Tibial nerve (tissue), 4 donors: Measurements from ENCODE around the gene PEX11G. TPM values are rescaled to one million over a fixed set of nuclear protein-coding genes. Genes with fewer than 3 reads are reported as not detected.

Experiments used
- DNase-seq, 2 donors: peaks; one replicate each; pipeline ENCODE4 v3.0.0-alpha.2; 2019; ENCODE audit warnings: low spot score in 2 of 2
- H3K27ac ChIP-seq, 4 donors: fragments of 200-600 bp; sonication (generic) in 3 of 4; one replicate each; pipeline ENCODE4 v1.5.1; 2017 to 2019; ENCODE audit warnings: mild to moderate bottlenecking in 1 of 4
- H3K27me3 ChIP-seq, 2 donors: fragments of 200-600 bp; sonication (generic) in 1 of 2; one replicate each; pipeline versions ENCODE4 v1.5.1 to v1.6.0; 2017 to 2019
- H3K36me3 ChIP-seq, 3 donors: fragments of 200-600 bp; sonication (generic); one replicate each; pipeline ENCODE4 v1.5.1; 2018 to 2019
- H3K4me1 ChIP-seq, 4 donors: fragments of 200-600 bp; sonication (generic) in 3 of 4; one replicate each; pipeline ENCODE4 v1.5.1; 2017 to 2019
- H3K4me3 ChIP-seq, 4 donors: fragments of 200-600 bp; sonication (generic) in 3 of 4; one replicate each; pipeline ENCODE4 v1.5.1; 2017 to 2019; ENCODE audit warnings: mild to moderate bottlenecking in 1 of 4, moderate library complexity in 1 of 4
- H3K9me3 ChIP-seq, 4 donors: fragments of 200-600 bp; sonication (generic) in 3 of 4; one replicate each; pipeline ENCODE4 v1.5.1; 2017 to 2019
- EP300 ChIP-seq, 2 donors: sonication (generic); formaldehyde crosslinking; IDR thresholded peaks; one replicate each; pipeline ENCODE4 v1.6.1; 2017; ENCODE audit warnings: antibody characterized with exemption in 2 of 2, mild to moderate bottlenecking in 1 of 2
- POLR2A ChIP-seq, 2 donors: fragments of 450-650 bp; IDR thresholded peaks; one replicate each; pipeline ENCODE4 v1.6.1; 2017; ENCODE audit warnings: antibody characterized with exemption in 2 of 2, mild to moderate bottlenecking in 2 of 2, moderate library complexity in 2 of 2
- WGBS, 2 donors: methylation state at CpG; one replicate each; pipeline ENCODE4 v1.1.5; 2018; 5-methylcytosine and 5-hydroxymethylcytosine counted together
- total RNA-seq, 4 donors: library from RNA; depleted of rRNA; stranded (reverse); fragments of >200 nt; gene quantifications; one replicate each; pipeline ENCODE4 v1.1.0, GENCODE V29; 2016
- TF ChIP-seq, protein P1 (sequence below), 5 experiments: fragments of 200-600 bp in 3 of 5; fragments of 450-650 bp in 2 of 5; sonication (generic) in 3 of 5; IDR thresholded peaks; one replicate each; pipeline ENCODE4 v1.5.1; 2016 to 2019; ENCODE audit warnings: antibody characterized with exemption in 5 of 5, mild to moderate bottlenecking in 3 of 5, moderate library complexity in 2 of 5

Gene PEX11G
- total RNA-seq, 4 donors from 2014 or later = 4.4 to 9.2 (median 7.8) TPM

DNA sequence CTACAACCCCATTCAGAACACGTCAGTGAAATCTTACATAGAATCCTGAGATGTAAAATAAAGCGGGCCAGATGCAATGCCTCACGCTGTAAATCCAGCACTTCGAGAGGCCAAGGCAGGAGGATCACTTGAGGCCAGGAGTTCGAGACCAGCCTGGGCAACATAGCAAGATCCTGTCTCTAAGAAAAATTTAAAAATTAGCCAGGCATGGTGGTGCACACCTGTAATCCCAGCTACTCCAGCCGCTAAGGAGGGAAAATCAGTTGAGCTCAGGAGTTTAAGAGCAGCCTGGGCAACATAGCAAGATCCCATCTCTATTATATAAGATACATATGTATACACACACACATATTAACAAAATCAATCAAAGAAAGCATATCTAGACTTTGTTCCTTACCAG lies 41.2 kb downstream of the PEX11G start:
- H3K36me3 ChIP-seq = peaks cover 0 to 97% (median 53%) of the 10 kb centered on the region in 3 donors

DNA sequence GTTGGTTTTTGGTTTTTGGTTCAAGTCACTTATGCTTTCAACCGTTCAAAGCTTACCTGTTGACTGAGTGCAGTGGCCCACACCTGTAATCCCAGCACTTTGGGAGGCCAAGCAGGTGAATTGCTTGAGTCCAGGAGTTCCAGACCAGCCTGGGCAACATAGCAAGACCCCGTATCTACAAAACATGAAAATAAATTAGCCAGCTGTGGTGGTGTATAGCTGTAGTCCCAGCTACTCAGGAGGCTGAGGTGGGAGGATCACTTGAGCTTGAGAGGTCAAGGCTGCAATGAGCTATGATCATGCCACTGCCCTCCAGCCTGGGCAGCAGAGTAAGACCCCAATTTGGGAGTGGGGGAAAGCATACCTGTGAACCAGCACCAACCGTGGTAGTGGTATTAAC lies 43.7 kb downstream of the PEX11G start:
- Histone ChIP-seq H3K4me3 (no peak overlapping the region), H3K36me3 (peaks cover 0 to 99% (median 44%) of the 10 kb centered on the region in 3 donors), H3K9me3 (peaks cover 0 to 6% (median 0%) of the 10 kb centered on the region in 4 donors), H3K27me3 (no peaks in the 10 kb centered on the region), H3K27ac (no peak overlapping the region), H3K4me1 (no peaks in the 10 kb centered on the region)
- WGBS, 2 donors = 91 to 93% methylated on average over 3 of the region's 3 CpGs
- no peak for TF ChIP-seq EP300 (IDR thresholded peaks at IDR 0.05)
- TF ChIP-seq, protein P1, sequence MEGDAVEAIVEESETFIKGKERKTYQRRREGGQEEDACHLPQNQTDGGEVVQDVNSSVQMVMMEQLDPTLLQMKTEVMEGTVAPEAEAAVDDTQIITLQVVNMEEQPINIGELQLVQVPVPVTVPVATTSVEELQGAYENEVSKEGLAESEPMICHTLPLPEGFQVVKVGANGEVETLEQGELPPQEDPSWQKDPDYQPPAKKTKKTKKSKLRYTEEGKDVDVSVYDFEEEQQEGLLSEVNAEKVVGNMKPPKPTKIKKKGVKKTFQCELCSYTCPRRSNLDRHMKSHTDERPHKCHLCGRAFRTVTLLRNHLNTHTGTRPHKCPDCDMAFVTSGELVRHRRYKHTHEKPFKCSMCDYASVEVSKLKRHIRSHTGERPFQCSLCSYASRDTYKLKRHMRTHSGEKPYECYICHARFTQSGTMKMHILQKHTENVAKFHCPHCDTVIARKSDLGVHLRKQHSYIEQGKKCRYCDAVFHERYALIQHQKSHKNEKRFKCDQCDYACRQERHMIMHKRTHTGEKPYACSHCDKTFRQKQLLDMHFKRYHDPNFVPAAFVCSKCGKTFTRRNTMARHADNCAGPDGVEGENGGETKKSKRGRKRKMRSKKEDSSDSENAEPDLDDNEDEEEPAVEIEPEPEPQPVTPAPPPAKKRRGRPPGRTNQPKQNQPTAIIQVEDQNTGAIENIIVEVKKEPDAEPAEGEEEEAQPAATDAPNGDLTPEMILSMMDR (IDR thresholded peaks at IDR 0.05) = no peak
- no peak for TF ChIP-seq POLR2A (IDR thresholded peaks at IDR 0.05)
- DNase-seq = no peak

More for the DNA sequence above, 41.2 kb downstream of the PEX11G start:
- H3K4me3 ChIP-seq = no peak overlapping the region
- 94 to 97% methylated on average over 6 of the region's 6 CpGs for WGBS, 2 donors
- no peak for TF ChIP-seq EP300 (IDR thresholded peaks at IDR 0.05)
- no peak for TF ChIP-seq POLR2A (IDR thresholded peaks at IDR 0.05)
- no peak overlapping the region for H3K27ac ChIP-seq
- no peaks in the 10 kb centered on the region for H3K27me3 ChIP-seq
- peaks cover 0 to 13% (median 0%) of the 10 kb centered on the region in 4 donors for H3K9me3 ChIP-seq
- H3K4me1 ChIP-seq = no peaks in the 10 kb centered on the region
- no peak for DNase-seq

DNA sequence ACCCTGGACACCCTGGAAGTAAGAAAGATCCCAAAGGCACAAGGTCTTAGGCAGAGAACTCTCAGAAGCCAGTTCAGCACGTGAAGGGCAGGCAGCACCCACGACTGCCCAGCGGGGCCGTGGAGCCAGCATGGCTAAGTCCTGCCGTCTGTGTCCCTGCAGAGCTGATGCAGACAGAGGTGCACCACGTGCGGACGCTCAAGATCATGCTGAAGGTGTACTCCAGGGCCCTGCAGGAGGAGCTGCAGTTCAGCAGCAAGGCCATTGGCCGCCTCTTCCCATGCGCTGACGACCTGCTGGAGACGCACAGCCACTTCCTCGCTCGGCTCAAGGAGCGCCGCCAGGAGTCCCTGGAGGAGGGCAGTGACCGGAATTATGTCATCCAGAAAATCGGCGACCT lies 44.8 kb downstream of the PEX11G start:
- no peak overlapping the region for H3K4me3 ChIP-seq
- WGBS, 2 donors = 91 to 95% methylated on average over 18 to 19 of the region's 19 CpGs
- H3K27me3 ChIP-seq = no peaks in the 10 kb centered on the region
- no peak overlapping the region for H3K27ac ChIP-seq
- DNase-seq = no peak
- H3K4me1 ChIP-seq = no peaks in the 10 kb centered on the region
- peaks cover 0 to 94% (median 38%) of the 10 kb centered on the region in 3 donors for H3K36me3 ChIP-seq
- TF ChIP-seq POLR2A (IDR thresholded peaks at IDR 0.05) = no peak
- no peak for TF ChIP-seq EP300 (IDR thresholded peaks at IDR 0.05)
- TF ChIP-seq, protein P1 (IDR thresholded peaks at IDR 0.05) = no peak
- H3K9me3 ChIP-seq = no peaks in the 10 kb centered on the region

DNA sequence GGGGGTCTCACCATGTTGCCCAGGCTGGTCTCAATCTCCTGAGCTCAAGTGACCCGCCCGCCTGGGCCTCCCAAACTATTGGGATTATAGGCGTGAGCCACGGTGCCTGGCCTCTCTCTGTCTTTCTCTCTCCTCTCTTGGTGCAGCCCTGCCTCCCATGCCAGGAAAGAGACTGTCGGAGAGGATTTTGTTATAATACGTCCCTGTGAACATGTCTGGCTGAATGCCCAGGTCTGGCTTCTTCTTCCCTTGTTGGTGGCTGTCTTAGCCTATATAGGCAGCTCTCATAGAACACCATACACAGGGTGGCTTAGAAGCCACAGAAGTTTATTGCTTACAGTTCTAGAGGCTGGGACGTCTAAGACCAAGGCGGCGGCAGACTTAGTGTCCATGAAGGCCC lies 46.4 kb downstream of the PEX11G start:
- no peaks in the 10 kb centered on the region for H3K4me1 ChIP-seq
- no peak for DNase-seq
- TF ChIP-seq EP300 (IDR thresholded peaks at IDR 0.05) (no peak), POLR2A (IDR thresholded peaks at IDR 0.05) (no peak)
- TF ChIP-seq, protein P1 (IDR thresholded peaks at IDR 0.05) = no peak

DNA sequence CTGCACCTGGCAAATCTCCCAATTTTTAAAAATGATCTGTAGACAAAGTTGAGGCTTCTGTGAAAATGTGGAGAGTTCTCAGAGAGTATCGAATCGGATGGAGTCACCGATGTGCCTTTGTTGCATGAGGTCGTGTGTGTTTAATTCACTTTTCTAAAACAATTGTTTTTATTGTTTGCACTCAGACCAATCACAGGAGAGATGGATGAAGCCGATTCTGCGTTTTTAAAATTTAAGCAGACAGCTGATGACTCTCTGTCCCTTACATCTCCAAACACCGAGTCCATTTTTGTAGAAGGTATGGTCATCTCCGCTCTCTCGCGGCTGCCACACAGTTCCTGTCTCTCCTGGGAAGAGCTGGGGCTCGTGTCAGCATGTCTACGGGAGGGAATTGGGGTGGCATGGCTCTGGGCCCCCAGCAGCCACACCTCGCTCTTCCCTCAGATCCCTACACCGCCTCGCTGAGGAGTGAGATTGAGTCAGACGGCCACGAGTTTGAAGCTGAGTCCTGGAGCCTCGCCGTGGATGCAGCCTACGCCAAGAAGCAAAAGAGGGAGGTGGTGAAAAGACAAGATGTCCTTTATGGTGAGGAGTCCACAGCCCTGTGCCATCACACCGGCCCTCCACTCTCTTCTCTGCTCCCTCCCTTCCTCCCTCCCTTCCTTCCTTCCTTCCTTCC lies 47.2 kb downstream of the PEX11G start:
- no peak for DNase-seq
- Histone ChIP-seq H3K27ac (no peak overlapping the region), H3K4me3 (no peak overlapping the region), H3K9me3 (no peaks in the 10 kb centered on the region), H3K4me1 (no peaks in the 10 kb centered on the region), H3K27me3 (no peaks in the 10 kb centered on the region), H3K36me3 (peaks cover 0 to 69% (median 25%) of the 10 kb centered on the region in 3 donors)
- 85 to 86% methylated on average over 21 of the region's 21 CpGs for WGBS, 2 donors
- no peak for TF ChIP-seq EP300 (IDR thresholded peaks at IDR 0.05)
- no peak for TF ChIP-seq POLR2A (IDR thresholded peaks at IDR 0.05)
- TF ChIP-seq, protein P1 (IDR thresholded peaks at IDR 0.05) = no peak

More for the DNA sequence above, 46.4 kb downstream of the PEX11G start:
- Histone ChIP-seq H3K27ac (no peak overlapping the region), H3K9me3 (no peaks in the 10 kb centered on the region), H3K27me3 (no peaks in the 10 kb centered on the region), H3K36me3 (peaks cover 0 to 77% (median 26%) of the 10 kb centered on the region in 3 donors), H3K4me3 (no peak overlapping the region)
- WGBS, 2 donors = 71 to 77% methylated on average over 9 of the region's 9 CpGs
